H1 (cell line): ENCODE measurements around the gene MRPL40. TPM values are rescaled to one million over a fixed set of nuclear protein-coding genes. Genes with fewer than 3 reads are reported as not detected.

Source experiments
- ATF3 ChIP-seq: IDR thresholded peaks from 2 replicates; pipeline ENCODE4 v1.6.1; 2011; ENCODE audit warnings: low read depth, mild to moderate bottlenecking, low read length; ENCODE audit not compliant: insufficient read depth
- CTCF ChIP-seq, 3 experiments: IDR thresholded peaks; 1 replicate in 2 of 3; 2 replicates in 1 of 3; pipeline versions ENCODE4 v1.5.1 to v1.6.1; 2011; ENCODE audit warnings: low read length in 3 of 3, mild to moderate bottlenecking in 3 of 3, inconsistent platforms in 2 of 3, low read depth in 1 of 3, moderate library complexity in 1 of 3; ENCODE audit not compliant: insufficient read depth in 1 of 3; ENCODE audit errors: control extremely low read depth in 1 of 3
- EGR1 ChIP-seq: IDR thresholded peaks from 2 replicates; pipeline ENCODE4 v1.6.1; 2011; ENCODE audit warnings: low read depth, low read length, borderline replicate concordance
- FOSL1 ChIP-seq: IDR thresholded peaks from 2 replicates; pipeline ENCODE4 v1.6.1; 2011; ENCODE audit warnings: mild to moderate bottlenecking, low read depth, low read length, moderate library complexity; ENCODE audit not compliant: insufficient read depth
- SIRT6 ChIP-seq: IDR thresholded peaks from one replicate; pipeline ENCODE4 v1.7.1; 2012; ENCODE audit warnings: low read length, inconsistent platforms
- SIX5 ChIP-seq: IDR thresholded peaks from 2 replicates; pipeline ENCODE4 v1.6.1; 2011; ENCODE audit warnings: mild to moderate bottlenecking, low read depth, low read length
- YY1 ChIP-seq: IDR thresholded peaks from 2 replicates; pipeline ENCODE4 v1.6.1; 2011; ENCODE audit warnings: low read depth, mild to moderate bottlenecking, low read length
- polyA plus RNA-seq, 7 experiments: library from polyadenylated mRNA; depleted of rRNA in 3 of 7; stranded (reverse) in 5 of 7; unstranded in 2 of 7; fragments of >200 nt in 5 of 7; fragments of 200-250 nt in 2 of 7; gene quantifications; 1 replicate in 5 of 7; 2 replicates in 1 of 7; 4 replicates in 1 of 7; pipeline versions ENCODE4 v1.2.1 to v1.2.3, GENCODE V29; 2011 to 2013; ENCODE audit warnings: missing spikeins in 2 of 7, mixed read lengths in 2 of 7
- total RNA-seq: library from RNA; stranded (reverse); fragmentation: NEBNext Ultra II Directional; extraction: Animal tissue kit (Norgen Biotek cat#: 25700); gene quantifications from 2 replicates; pipeline ENCODE4 v1.2.1, GENCODE V29; 2021

MRPL40 gene
- total and polyA plus RNA-seq, 2 of the 8 experiments (the other 6 are each of a cell fraction or from before 2014, with no cell fraction given), result 12.4 to 14.5 TPM

- no peak for TF ChIP-seq SIX5
- TF ChIP-seq EGR1, result no peak
- TF ChIP-seq ATF3, result no peak
- TF ChIP-seq FOSL1, result no peak
- no peak for TF ChIP-seq CTCF (IDR thresholded peaks at IDR 0.05; ENCODE audit: control extremely low read depth in 1 of 3, insufficient read depth in 1 of 3, low read depth in 1 of 3, low read length in 3 of 3)
- no peak for TF ChIP-seq YY1
- no peak for TF ChIP-seq SIRT6
Measured at GRCh38 chr22:19450363-19451175, 18.2 kb downstream of the MRPL40 start (continued).
